ENCODE data around the gene OR4K17. TPM values are rescaled to one million over a fixed set of nuclear protein-coding genes. Genes with fewer than 3 reads are reported as not detected.

The OR4K17 gene
- polyA plus RNA-seq (not detected in 2 replicates), polyA minus RNA-seq (not detected in 2 replicates)

GRCh38 chr14:20110438-20110837, at the start of gene OR4K17:
OR4K17 (plus strand) TSS chr14:20110739; CDS start chr14:20117500, 6,761 bp downstream.
- Histone ChIP-seq H3K4me3 (ENCODE audit: low read length) (no peak within 1 kb of the TSS), H4K20me1 (ENCODE audit: insufficient read depth) (no peaks in the 10 kb centered on the region), H3K9me2 (ENCODE audit: insufficient read depth, low read length) (no peaks in the 10 kb centered on the region), H3K27ac (ENCODE audit: low read length) (no peak within 1 kb of the TSS), H3K9ac (ENCODE audit: low read length) (no peak within 1 kb of the TSS), H3F3A (ENCODE audit: insufficient read depth, low read length, poor library complexity, severe bottlenecking) (no peaks in the 10 kb centered on the region), H3K4me2 (ENCODE audit: low read length) (no peak within 1 kb of the TSS), H3K36me3 (ENCODE audit: insufficient read depth, low read length) (no peaks in the 10 kb centered on the region), H3K79me2 (replicated peaks; ENCODE audit: insufficient read depth, low read length) (no peaks in the 10 kb centered on the region), H2AFZ (ENCODE audit: low read depth, low read length) (no peak within 1 kb of the TSS), H3K9me3 (ENCODE audit: low read length) (peaks cover 7% of the 10 kb centered on the region), H3K27me3 (ENCODE audit: insufficient read depth, low read depth, low read length) (no peaks in the 10 kb centered on the region)
- TF ChIP-seq EP300 (conservative IDR thresholded peaks at IDR 0.05; ENCODE audit: poor library complexity, severe bottlenecking) (no peak), SMC3 (conservative IDR thresholded peaks at IDR 0.05; ENCODE audit: poor library complexity) (no peak)

- TF ChIP-seq REST (IDR thresholded peaks at IDR 0.05; ENCODE audit: borderline replicate concordance) (no peak), RAD21 (conservative IDR thresholded peaks at IDR 0.05) (no peak), CTCF (IDR thresholded peaks at IDR 0.05; ENCODE audit: poor library complexity, severe bottlenecking) (no peak), MXI1 (conservative IDR thresholded peaks at IDR 0.05; ENCODE audit: poor library complexity, severe bottlenecking) (no peak), EP300 (conservative IDR thresholded peaks at IDR 0.05; ENCODE audit: poor library complexity, severe bottlenecking) (no peak), EZH2 (IDR thresholded peaks at IDR 0.05; ENCODE audit: borderline replicate concordance, insufficient read depth, low read length, poor library complexity, severe bottlenecking) (no peak), SMC3 (conservative IDR thresholded peaks at IDR 0.05; ENCODE audit: poor library complexity) (no peak), POLR2AphosphoS5 (IDR thresholded peaks at IDR 0.05) (no peak)
- Histone ChIP-seq H3K79me2 (replicated peaks; ENCODE audit: insufficient read depth, low read length) (no peaks in the 10 kb centered on the region), H3K4me2 (ENCODE audit: low read length) (no peak overlapping the region), H3K9me2 (ENCODE audit: insufficient read depth, low read length) (no peaks in the 10 kb centered on the region), H3K36me3 (ENCODE audit: insufficient read depth, low read length) (no peaks in the 10 kb centered on the region), H3K27ac (ENCODE audit: low read length) (no peak overlapping the region), H3K27me3 (ENCODE audit: insufficient read depth, low read depth, low read length) (no peaks in the 10 kb centered on the region), H3K9me3 (ENCODE audit: low read length) (no peaks in the 10 kb centered on the region), H3K9ac (ENCODE audit: low read length) (no peak overlapping the region), H3F3A (ENCODE audit: insufficient read depth, low read length, poor library complexity, severe bottlenecking) (no peaks in the 10 kb centered on the region), H4K20me1 (ENCODE audit: insufficient read depth) (no peaks in the 10 kb centered on the region), H2AFZ (ENCODE audit: low read depth, low read length) (no peak overlapping the region), H3K4me3 (ENCODE audit: low read length) (no peak overlapping the region)
Observed at GRCh38 chr14:20092050-20092449, 18.5 kb upstream of the OR4K17 start.

- Histone ChIP-seq H3F3A (ENCODE audit: insufficient read depth, low read length, poor library complexity, severe bottlenecking) (no peaks in the 10 kb centered on the region), H4K20me1 (ENCODE audit: insufficient read depth) (no peaks in the 10 kb centered on the region), H2AFZ (ENCODE audit: low read depth, low read length) (no peak overlapping the region), H3K4me2 (ENCODE audit: low read length) (no peak overlapping the region), H3K36me3 (ENCODE audit: insufficient read depth, low read length) (no peaks in the 10 kb centered on the region), H3K9me2 (ENCODE audit: insufficient read depth, low read length) (no peaks in the 10 kb centered on the region), H3K9me3 (ENCODE audit: low read length) (no peaks in the 10 kb centered on the region), H3K9ac (ENCODE audit: low read length) (no peak overlapping the region), H3K27me3 (ENCODE audit: insufficient read depth, low read depth, low read length) (no peaks in the 10 kb centered on the region), H3K27ac (ENCODE audit: low read length) (no peak overlapping the region), H3K79me2 (replicated peaks; ENCODE audit: insufficient read depth, low read length) (no peaks in the 10 kb centered on the region), H3K4me3 (ENCODE audit: low read length) (no peak overlapping the region)
- no peak for TF ChIP-seq MXI1 (conservative IDR thresholded peaks at IDR 0.05; ENCODE audit: poor library complexity, severe bottlenecking)
- no peak for TF ChIP-seq EZH2 (IDR thresholded peaks at IDR 0.05; ENCODE audit: borderline replicate concordance, insufficient read depth, low read length, poor library complexity, severe bottlenecking)
- no peak for TF ChIP-seq RAD21 (conservative IDR thresholded peaks at IDR 0.05)
- TF ChIP-seq TAF1 (IDR thresholded peaks at IDR 0.05; ENCODE audit: low read depth), result no peak
- no peak for TF ChIP-seq EP300 (conservative IDR thresholded peaks at IDR 0.05; ENCODE audit: poor library complexity, severe bottlenecking)
- no peak for TF ChIP-seq CTCF (IDR thresholded peaks at IDR 0.05; ENCODE audit: poor library complexity, severe bottlenecking)
- TF ChIP-seq POLR2AphosphoS5 (IDR thresholded peaks at IDR 0.05), result no peak
- TF ChIP-seq REST (IDR thresholded peaks at IDR 0.05; ENCODE audit: borderline replicate concordance), result no peak
- no peak for TF ChIP-seq SMC3 (conservative IDR thresholded peaks at IDR 0.05; ENCODE audit: poor library complexity)
Observed at GRCh38 chr14:20093442-20093841, 17.1 kb upstream of the OR4K17 start.

Data from neural cell (in vitro differentiated cells).